BJ (cell line): ENCODE results near the gene ABCG1. TPM values are rescaled to one million over a fixed set of nuclear protein-coding genes. Genes with fewer than 3 reads are reported as not detected.

Source experiments
- CTCF ChIA-PET: fragments of 350-600 bp; formaldehyde crosslinking; extraction: SDS; loops from one replicate; lab custom pipeline; 2021; ENCODE audit warnings: antibody characterized with exemption, inconsistent platforms; lab: Yijun Ruan, JAX
- POLR2A ChIA-PET: fragments of 300-600 bp; sonication (Branson Sonifier 250); formaldehyde crosslinking; extraction: SDS; loops from one replicate; lab custom pipeline; 2021; ENCODE audit warnings: antibody characterized with exemption; lab: Charles Lee
- DNase-seq: peaks from one replicate; pipeline ENCODE4 v3.0.0-alpha.2; 2011; ENCODE audit warnings: low read depth
- H3K27me3 ChIP-seq: 2 replicates; pipeline ENCODE4 v1.6.0; 2011; ENCODE audit warnings: low read length; ENCODE audit not compliant: control insufficient read depth, insufficient read depth
- H3K36me3 ChIP-seq: 2 replicates; pipeline ENCODE4 v1.5.1; 2011; ENCODE audit warnings: low read length; ENCODE audit not compliant: control insufficient read depth, insufficient read depth
- H3K4me3 ChIP-seq: 2 replicates; pipeline ENCODE4 v1.5.1; 2011; ENCODE audit warnings: low read depth, mild to moderate bottlenecking, control low read depth, low read length
- CTCF ChIP-seq: IDR thresholded peaks from 2 replicates; pipeline ENCODE4 v1.5.1; 2011; ENCODE audit warnings: low read depth, mild to moderate bottlenecking, control low read depth, inconsistent platforms, low read length, moderate library complexity; ENCODE audit not compliant: insufficient read depth
- polyA plus RNA-seq: library from polyadenylated mRNA; depleted of rRNA; stranded (reverse); fragments of >200 nt; gene quantifications from 2 replicates; pipeline ENCODE4 v1.2.3, GENCODE V29; 2011

The ABCG1 gene
- polyA plus RNA-seq, 1 experiment, result 0.29 TPM

GRCh38 chr21:42293649-42294272 is 74.8 kb downstream of the ABCG1 start:
- POLR2A ChIA-PET, result no interaction called here
- DNase-seq, result no peak
- Histone ChIP-seq H3K4me3 (no peak overlapping the region), H3K27me3 (no peaks in the 10 kb centered on the region), H3K36me3 (no peaks in the 10 kb centered on the region)
- TF ChIP-seq CTCF, result no peak
- CTCF ChIA-PET, result no interaction called here

- POLR2A ChIA-PET, result no interaction called here
- Histone ChIP-seq H3K27me3 (no peaks in the 10 kb centered on the region), H3K4me3 (no peak overlapping the region), H3K36me3 (no peaks in the 10 kb centered on the region)
- TF ChIP-seq CTCF, result no peak
- no peak for DNase-seq
- CTCF ChIA-PET, result no interaction called here
Measured at GRCh38 chr21:42294273-42294880, 75.4 kb downstream of the ABCG1 start.

GRCh38 chr21:42295845-42296244 is 76.9 kb downstream of the ABCG1 start:
- CTCF ChIA-PET, result no interaction called here
- POLR2A ChIA-PET, result no interaction called here
- Histone ChIP-seq H3K36me3 (no peaks in the 10 kb centered on the region), H3K27me3 (no peaks in the 10 kb centered on the region), H3K4me3 (no peak overlapping the region)
- no peak for DNase-seq
- no peak for TF ChIP-seq CTCF

- no peaks in the 10 kb centered on the region for H3K27me3 ChIP-seq
- no peak for TF ChIP-seq CTCF
- H3K36me3 ChIP-seq, result no peaks in the 10 kb centered on the region
- ChIA-PET POLR2A (no interaction called here), CTCF (interaction anchor here (1.1 to 1.5 kb wide), 2 partner anchors 14 to 150 kb away, joined by 3 to 8 read pairs; no protein-coding TSS in a partner anchor)
- no peak for DNase-seq
- H3K4me3 ChIP-seq, result no peak overlapping the region
Measured at GRCh38 chr21:42296501-42296900, 77.6 kb downstream of the ABCG1 start.

GRCh38 chr21:42297377-42297776 is 78.4 kb downstream of the ABCG1 start:
- ChIA-PET CTCF (interaction anchor here (1.1 to 1.5 kb wide), 3 partner anchors 13 to 151 kb away, joined by 3 to 8 read pairs (median 3); no protein-coding TSS in a partner anchor), POLR2A (no interaction called here)
- H3K4me3 ChIP-seq, result no peak overlapping the region
- no peak for DNase-seq
- no peaks in the 10 kb centered on the region for H3K36me3 ChIP-seq
- TF ChIP-seq CTCF, result no peak
- no peaks in the 10 kb centered on the region for H3K27me3 ChIP-seq
